ENCODE data around the gene DBP. TPM values are rescaled to one million over a fixed set of nuclear protein-coding genes. Genes with fewer than 3 reads are reported as not detected.

The DBP gene
- total RNA-seq, 1 donor from 2014 or later, result 8.7 TPM

DNA sequence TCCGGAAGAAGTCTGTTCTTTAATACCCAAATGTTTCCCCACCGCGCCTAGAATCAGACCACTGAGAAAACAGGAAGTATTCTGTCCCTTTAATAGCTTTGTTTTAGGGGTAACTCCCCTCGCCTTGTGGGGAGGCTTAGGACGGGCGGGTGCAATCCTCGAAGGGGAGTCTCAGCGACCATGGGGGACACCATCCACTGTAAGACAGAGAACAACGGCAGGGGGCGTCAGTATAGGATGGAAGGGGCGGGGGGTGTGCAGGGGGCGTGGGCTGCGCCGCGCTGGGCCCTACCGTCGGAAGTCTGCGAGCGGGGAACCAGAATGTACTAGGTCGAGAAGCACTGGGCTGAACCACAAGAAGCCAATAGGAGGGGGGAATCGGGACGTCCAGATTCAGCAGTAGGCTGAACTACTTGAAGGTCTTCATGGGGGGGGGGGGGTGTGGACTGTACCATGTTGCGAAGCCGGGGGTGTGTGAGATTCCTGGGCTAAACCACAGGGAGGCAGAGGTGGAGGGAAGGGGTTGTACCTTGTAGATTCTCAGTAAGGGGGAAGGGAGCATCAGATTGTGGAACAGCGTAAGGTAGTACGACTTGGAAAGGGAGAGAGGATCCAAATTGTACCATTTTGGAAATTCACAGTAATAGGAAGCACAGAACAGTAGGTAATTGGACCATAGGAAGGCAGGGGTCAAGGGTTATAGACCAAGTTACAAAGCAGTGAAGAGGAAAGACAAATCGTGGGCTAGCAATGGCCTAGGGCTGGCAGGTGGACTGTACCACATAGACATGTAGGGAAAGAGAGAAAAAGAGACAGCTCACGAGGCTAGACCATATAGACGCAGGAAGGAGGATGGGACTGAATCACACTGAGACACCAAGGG, 1.0 kb upstream of the DBP start:
- H3K9me3 Mint-ChIP-seq, result no peaks in the 10 kb centered on the region
- H3K27ac Mint-ChIP-seq, result peak overlapping the region; percentile 99
- H3K4me1 Mint-ChIP-seq, result peaks cover 61% of the 10 kb centered on the region
- H3K4me3 Mint-ChIP-seq, result peak overlapping the region; percentile 93
- H3K36me3 Mint-ChIP-seq (ENCODE audit: low read depth), result peaks cover 9% of the 10 kb centered on the region
- TF ChIP-seq, protein P1, sequence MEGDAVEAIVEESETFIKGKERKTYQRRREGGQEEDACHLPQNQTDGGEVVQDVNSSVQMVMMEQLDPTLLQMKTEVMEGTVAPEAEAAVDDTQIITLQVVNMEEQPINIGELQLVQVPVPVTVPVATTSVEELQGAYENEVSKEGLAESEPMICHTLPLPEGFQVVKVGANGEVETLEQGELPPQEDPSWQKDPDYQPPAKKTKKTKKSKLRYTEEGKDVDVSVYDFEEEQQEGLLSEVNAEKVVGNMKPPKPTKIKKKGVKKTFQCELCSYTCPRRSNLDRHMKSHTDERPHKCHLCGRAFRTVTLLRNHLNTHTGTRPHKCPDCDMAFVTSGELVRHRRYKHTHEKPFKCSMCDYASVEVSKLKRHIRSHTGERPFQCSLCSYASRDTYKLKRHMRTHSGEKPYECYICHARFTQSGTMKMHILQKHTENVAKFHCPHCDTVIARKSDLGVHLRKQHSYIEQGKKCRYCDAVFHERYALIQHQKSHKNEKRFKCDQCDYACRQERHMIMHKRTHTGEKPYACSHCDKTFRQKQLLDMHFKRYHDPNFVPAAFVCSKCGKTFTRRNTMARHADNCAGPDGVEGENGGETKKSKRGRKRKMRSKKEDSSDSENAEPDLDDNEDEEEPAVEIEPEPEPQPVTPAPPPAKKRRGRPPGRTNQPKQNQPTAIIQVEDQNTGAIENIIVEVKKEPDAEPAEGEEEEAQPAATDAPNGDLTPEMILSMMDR (IDR thresholded peaks at IDR 0.05), result no peak
- H3K27me3 Mint-ChIP-seq, result no peaks in the 10 kb centered on the region
- ATAC-seq (ENCODE audit: low read depth) (peak; percentile 36), DNase-seq (peak; percentile 66)
- intact Hi-C loops (cut with micrococcal nuclease), result loop anchor here (1.0 to 10.0 kb wide), 14 partner anchors 8 to 1239 kb away; partner anchors contain the start of genes AKT1S1, BCAT2, C19orf73 and CA11
- CTCF ChIA-PET, result interaction anchor here (0.6 to 1.2 kb wide), 2 partner anchors 8 to 148 kb away, joined by 3 to 4 read pairs; partner anchors contain the start of gene CA11
- POLR2A ChIA-PET, result interaction anchor here (0.5 to 4.8 kb wide), 30 partner anchors 7 to 1282 kb away, joined by 3 to 67 read pairs (median 5); partner anchors contain the start of genes CA11, CARD8, EMP3 and MED25

GRCh38 chr19:48637449-48637947, 319 bp upstream of the DBP start:
- H3K27me3 Mint-ChIP-seq, result no peaks in the 10 kb centered on the region
- DNase-seq (peak; percentile 97), ATAC-seq (ENCODE audit: low read depth) (peak; percentile 72)
- intact Hi-C loops (cut with micrococcal nuclease), result loop anchor here (1.0 to 10.0 kb wide), 9 partner anchors 18 to 1175 kb away; partner anchors contain the start of genes C19orf73, FTL, FUZ and LIN7B
- POLR2A ChIA-PET, result interaction anchor here (0.5 to 4.8 kb wide), 30 partner anchors 8 to 1281 kb away, joined by 3 to 67 read pairs (median 5); partner anchors contain the start of genes CA11, CARD8, EMP3 and MED25
- H3K9me3 Mint-ChIP-seq, result no peaks in the 10 kb centered on the region
- TF ChIP-seq, protein P1 (IDR thresholded peaks at IDR 0.05), result no peak
- H3K4me1 Mint-ChIP-seq, result peaks cover 67% of the 10 kb centered on the region
- peaks cover 10% of the 10 kb centered on the region for H3K36me3 Mint-ChIP-seq (ENCODE audit: low read depth)
- H3K27ac Mint-ChIP-seq, result peak overlapping the region; percentile 99
- H3K4me3 Mint-ChIP-seq, result peak overlapping the region; percentile 93
- CTCF ChIA-PET, result interaction anchor here (1.2 kb wide), 1 partner anchor 8 kb away, joined by 3 read pairs; the partner anchor contains the start of gene CA11

GRCh38 chr19:48635966-48636858, 967 bp downstream of the DBP start:
- intact Hi-C loops (cut with micrococcal nuclease), result loop anchor here (2.0 to 10.0 kb wide), 8 partner anchors 13 to 1177 kb away; partner anchors contain the start of genes C19orf73, FTL, FUZ and LIN7B
- DNase-seq (no peak), ATAC-seq (ENCODE audit: low read depth) (no peak)
- peak overlapping the region; percentile 93 for H3K4me3 Mint-ChIP-seq
- H3K36me3 Mint-ChIP-seq (ENCODE audit: low read depth), result peaks cover 21% of the 10 kb centered on the region
- POLR2A ChIA-PET, result interaction anchor here (0.5 to 4.8 kb wide), 9 partner anchors 9 to 1287 kb away, joined by 3 to 67 read pairs (median 19); partner anchors contain the start of genes CA11, DHX34, RPL18 and SPHK2
- peaks cover 65% of the 10 kb centered on the region for H3K4me1 Mint-ChIP-seq
- TF ChIP-seq, protein P1 (IDR thresholded peaks at IDR 0.05), result no peak
- CTCF ChIA-PET, result interaction anchor here (1.2 kb wide), 1 partner anchor 10 kb away, joined by 3 read pairs; the partner anchor contains the start of gene CA11
- peak overlapping the region; percentile 99 for H3K27ac Mint-ChIP-seq
- no peaks in the 10 kb centered on the region for H3K9me3 Mint-ChIP-seq
- no peaks in the 10 kb centered on the region for H3K27me3 Mint-ChIP-seq

DNA sequence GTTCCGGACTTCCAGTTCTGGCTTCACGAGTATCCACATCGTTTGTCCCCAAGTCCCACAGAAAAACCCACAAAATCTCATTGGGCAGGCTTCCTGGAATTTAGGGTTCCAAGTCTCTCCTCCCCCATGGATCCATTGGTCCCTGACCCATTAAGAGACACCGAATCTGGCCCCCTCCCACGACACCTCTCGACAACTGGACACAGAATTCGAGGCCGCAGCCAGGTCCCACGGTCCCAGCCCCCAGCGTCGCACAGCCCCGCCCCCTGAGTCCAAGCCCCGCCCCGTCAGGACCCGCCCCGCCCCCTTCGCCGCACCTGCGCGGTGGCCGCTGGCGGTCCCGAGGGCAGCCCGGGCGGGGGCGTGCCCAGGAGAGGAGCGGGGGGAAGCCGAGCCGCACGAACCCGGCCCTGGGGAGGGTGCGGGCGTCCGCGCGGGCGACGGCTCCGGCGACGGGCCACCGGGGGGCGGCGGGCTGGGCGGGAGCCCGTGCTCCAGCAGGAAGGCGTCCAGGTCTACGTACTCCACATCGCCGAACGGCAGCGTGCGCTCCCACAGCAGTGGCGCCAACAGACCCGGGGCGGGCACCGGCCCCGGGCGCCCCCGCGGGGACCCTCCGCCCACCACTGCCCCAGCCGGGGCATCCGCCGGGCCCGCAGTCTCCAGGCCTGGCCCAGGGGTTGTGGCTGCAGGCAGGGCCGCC, 1.8 kb downstream of the DBP start:
- Mint-ChIP-seq H3K4me3 (peak overlapping the region; percentile 93), H3K36me3 (ENCODE audit: low read depth) (peaks cover 28% of the 10 kb centered on the region), H3K27ac (peak overlapping the region; percentile 99), H3K9me3 (no peaks in the 10 kb centered on the region), H3K4me1 (peaks cover 61% of the 10 kb centered on the region), H3K27me3 (no peaks in the 10 kb centered on the region)
- ATAC-seq (ENCODE audit: low read depth) (peak; percentile 26), DNase-seq (peak; percentile 80)
- ChIA-PET POLR2A (interaction anchor here (0.6 to 4.8 kb wide), 10 partner anchors 9 to 19 kb away, joined by 3 to 67 read pairs (median 23); partner anchors contain the start of genes CA11, RPL18 and SPHK2), CTCF (no interaction called here)
- intact Hi-C loops (cut with micrococcal nuclease), result loop anchor here (2.0 to 10.0 kb wide), 6 partner anchors 13 to 1042 kb away; partner anchors contain the start of genes C19orf73, LIN7B, PPFIA3 and PRMT1
- TF ChIP-seq, protein P1 (IDR thresholded peaks at IDR 0.05), result no peak
